GM12872 (cell line): Measurements from ENCODE around the gene CAPN10.

Source experiments
- CTCF ChIP-seq: IDR thresholded peaks from 3 replicates; pipeline ENCODE4 v1.5.1; 2011; ENCODE audit warnings: low read depth, mild to moderate bottlenecking, low read length, moderate library complexity; ENCODE audit not compliant: insufficient read depth

Gene CAPN10, protein sequence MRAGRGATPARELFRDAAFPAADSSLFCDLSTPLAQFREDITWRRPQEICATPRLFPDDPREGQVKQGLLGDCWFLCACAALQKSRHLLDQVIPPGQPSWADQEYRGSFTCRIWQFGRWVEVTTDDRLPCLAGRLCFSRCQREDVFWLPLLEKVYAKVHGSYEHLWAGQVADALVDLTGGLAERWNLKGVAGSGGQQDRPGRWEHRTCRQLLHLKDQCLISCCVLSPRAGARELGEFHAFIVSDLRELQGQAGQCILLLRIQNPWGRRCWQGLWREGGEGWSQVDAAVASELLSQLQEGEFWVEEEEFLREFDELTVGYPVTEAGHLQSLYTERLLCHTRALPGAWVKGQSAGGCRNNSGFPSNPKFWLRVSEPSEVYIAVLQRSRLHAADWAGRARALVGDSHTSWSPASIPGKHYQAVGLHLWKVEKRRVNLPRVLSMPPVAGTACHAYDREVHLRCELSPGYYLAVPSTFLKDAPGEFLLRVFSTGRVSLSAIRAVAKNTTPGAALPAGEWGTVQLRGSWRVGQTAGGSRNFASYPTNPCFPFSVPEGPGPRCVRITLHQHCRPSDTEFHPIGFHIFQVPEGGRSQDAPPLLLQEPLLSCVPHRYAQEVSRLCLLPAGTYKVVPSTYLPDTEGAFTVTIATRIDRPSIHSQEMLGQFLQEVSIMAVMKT

GRCh38 chr2:240586198-240586918 lies at the start of gene CAPN10:
CAPN10 (plus strand) TSS chr2:240586734; CDS start chr2:240586912, 178 bp downstream.
- TF ChIP-seq CTCF = no peak

- TF ChIP-seq CTCF = no peak
These were observed 48.3 kb upstream of the CAPN10 start for GRCh38 chr2:240538031-240538780.

- no peak for TF ChIP-seq CTCF
These were observed 46.6 kb upstream of the CAPN10 start for GRCh38 chr2:240539906-240540305.

DNA sequence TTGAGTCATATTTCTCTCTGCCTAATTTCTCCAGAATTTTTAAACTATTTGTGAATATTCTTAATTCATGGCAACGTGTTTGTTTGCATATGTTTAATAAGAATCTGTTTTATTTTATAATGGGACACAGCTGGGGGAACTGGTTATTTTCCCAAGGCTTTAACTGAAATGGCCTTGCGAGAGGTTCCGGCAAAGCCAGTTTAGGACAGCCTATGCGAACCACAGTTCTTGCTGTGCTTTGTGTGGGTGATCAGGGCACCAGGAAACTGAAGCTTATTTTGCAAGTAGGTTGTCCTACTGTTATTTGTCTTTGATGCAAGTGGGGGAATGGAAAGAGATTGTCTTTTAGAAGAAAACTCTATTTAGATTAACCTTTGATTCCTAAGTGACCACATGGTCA lies 35.2 kb upstream of the CAPN10 start:
- TF ChIP-seq CTCF = no peak

DNA sequence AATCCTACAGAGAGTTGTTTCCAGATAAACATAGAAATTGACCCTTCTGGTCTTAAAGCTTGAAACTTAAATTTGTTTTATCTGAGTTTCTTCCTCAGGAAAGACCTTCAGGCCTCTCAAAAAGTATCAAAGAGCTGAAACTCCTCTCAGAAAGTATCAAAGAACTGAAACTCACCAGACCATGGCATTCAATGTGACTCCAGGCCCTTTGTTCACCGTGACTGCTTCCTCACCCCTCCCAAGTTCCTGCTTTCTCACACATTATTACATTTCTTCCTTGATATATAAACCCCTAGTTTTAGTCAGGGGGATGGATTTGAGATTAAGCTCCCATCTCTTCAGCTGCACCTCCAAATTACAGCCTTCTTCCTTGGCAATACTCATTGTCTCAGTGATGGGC lies 34.7 kb upstream of the CAPN10 start:
- no peak for TF ChIP-seq CTCF

DNA sequence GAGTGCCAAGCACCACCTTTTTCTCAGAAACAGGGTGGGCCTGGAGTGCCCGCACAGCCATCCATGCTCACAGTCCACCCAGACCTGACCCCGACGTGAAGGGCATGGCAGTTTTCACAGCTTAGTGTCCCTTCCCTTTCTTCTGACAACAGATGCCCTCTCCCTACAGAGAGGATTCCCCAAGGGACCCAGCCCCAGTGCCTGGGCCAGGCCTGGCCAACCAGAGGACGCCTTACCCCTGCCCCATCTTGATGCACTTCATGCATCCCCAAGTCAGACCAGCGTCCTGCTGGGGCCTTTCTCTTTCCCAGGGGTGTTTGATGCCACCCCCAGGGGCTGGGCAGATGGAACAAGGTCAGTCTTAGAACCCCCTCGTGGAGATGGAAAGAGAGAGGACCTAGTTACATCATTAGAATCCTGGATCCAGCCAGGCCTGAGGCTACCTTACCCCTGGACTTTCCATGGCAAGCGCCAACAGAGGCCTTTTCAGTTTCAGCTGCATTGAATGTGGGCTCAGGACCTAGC lies 32.5 kb upstream of the CAPN10 start:
- no peak for TF ChIP-seq CTCF
